K562 (cell line): ENCODE results near the gene TSEN34. TPM values are rescaled to one million over a fixed set of nuclear protein-coding genes. Genes with fewer than 3 reads are reported as not detected.

ENCODE experiments used
- CHAMP1 ChIP-seq: fragments of 450-650 bp; IDR thresholded peaks from 2 replicates; pipeline ENCODE4 v1.6.1; 2016; ENCODE audit warnings: mild to moderate bottlenecking
- CXXC5 ChIP-seq: fragments of 250-450 bp; sonication (Bioruptor Pico); IDR thresholded peaks from 2 replicates; pipeline ENCODE4 v1.8.0; 2022; ENCODE audit warnings: inconsistent platforms, mild to moderate bottlenecking, moderate library complexity
- FOXO4 ChIP-seq: fragments of 450-650 bp; formaldehyde crosslinking; IDR thresholded peaks from 2 replicates; pipeline ENCODE4 v1.4.0; 2020; ENCODE audit warnings: mild to moderate bottlenecking, moderate library complexity
- GTF3C2 ChIP-seq: IDR thresholded peaks from 3 replicates; pipeline ENCODE4 v1.6.1; 2011; ENCODE audit warnings: borderline replicate concordance, mild to moderate bottlenecking, moderate library complexity; ENCODE audit not compliant: insufficient read length; ENCODE audit errors: extremely low read depth
- KAT7 ChIP-seq: sonication (generic); formaldehyde crosslinking; IDR thresholded peaks from 2 replicates; pipeline ENCODE4 v1.8.0; 2022; ENCODE audit warnings: missing genetic modification reagents, mild to moderate bottlenecking, borderline replicate concordance
- NFIC ChIP-seq: fragments of 450-650 bp; IDR thresholded peaks from 2 replicates; pipeline ENCODE4 v1.6.1; 2017; ENCODE audit warnings: mild to moderate bottlenecking, inconsistent platforms
- NFYB ChIP-seq: IDR thresholded peaks from 2 replicates; pipeline ENCODE4 v1.6.1; 2011; ENCODE audit warnings: mild to moderate bottlenecking, moderate library complexity; ENCODE audit not compliant: insufficient read length; ENCODE audit errors: extremely low read depth
- PTRF ChIP-seq: fragments of 450-650 bp; IDR thresholded peaks from 2 replicates; pipeline ENCODE4 v1.6.1; 2016; ENCODE audit warnings: mild to moderate bottlenecking, missing genetic modification characterization, missing compliant biosample characterization
- STAT5B ChIP-seq: fragments of 250-450 bp; sonication (Bioruptor Pico); IDR thresholded peaks from 2 replicates; pipeline ENCODE4 v1.8.0; 2021; ENCODE audit warnings: mild to moderate bottlenecking, inconsistent platforms
- TEAD2 ChIP-seq: fragments of 450-650 bp; IDR thresholded peaks from 2 replicates; pipeline ENCODE4 v1.6.1; 2016; ENCODE audit warnings: missing genetic modification characterization, control low read depth, missing compliant biosample characterization
- TRIM24 ChIP-seq, 2 experiments: fragments of 450-650 bp; IDR thresholded peaks; 2 replicates each; pipeline ENCODE4 v1.6.1; 2016
- ZEB2 ChIP-seq: fragments of 450-650 bp; IDR thresholded peaks from 2 replicates; pipeline ENCODE4 v1.6.1; 2016
- ZFP30 ChIP-seq: fragments of 250-450 bp; sonication (Bioruptor Pico); IDR thresholded peaks from 2 replicates; pipeline ENCODE4 v1.8.0; 2022; ENCODE audit warnings: moderate library complexity, mild to moderate bottlenecking, inconsistent platforms, borderline replicate concordance
- ZNF212 ChIP-seq: fragments of 450-650 bp; formaldehyde crosslinking; IDR thresholded peaks from 2 replicates; pipeline ENCODE4 v1.4.0; 2020; ENCODE audit warnings: mild to moderate bottlenecking
- polyA plus RNA-seq, 8 experiments: library from polyadenylated mRNA; depleted of rRNA in 4 of 8; stranded (reverse) in 5 of 8; unstranded in 3 of 8; fragments of >200 nt; fragmentation: Nextera tagmentation in 2 of 8; fragmentation: Illumina TruSeq in 1 of 8; extraction: Ambion mirVana in 2 of 8; extraction: Trizol in 1 of 8; gene quantifications; 2 replicates each; pipeline versions ENCODE4 v1.2.1 to v1.2.3, GENCODE V29; 2011 to 2014; ENCODE audit warnings: inconsistent platforms in 1 of 8, missing spikeins in 1 of 8
- total RNA-seq, 7 experiments: library from RNA; depleted of rRNA in 6 of 7; stranded (reverse); fragments of >200 nt in 6 of 7; fragmentation: Illumina TruSeq in 2 of 7; extraction: Trizol in 2 of 7; gene quantifications; 2 replicates each; pipeline versions ENCODE4 v1.2.1 to v1.2.3, GENCODE V29; 2011 to 2021; ENCODE audit warnings: low replicate concordance in 1 of 7
- TF ChIP-seq, protein P1 (sequence below): fragments of 250-450 bp; sonication (Bioruptor Pico); IDR thresholded peaks from 2 replicates; pipeline ENCODE4 v1.5.0; 2020; ENCODE audit warnings: mild to moderate bottlenecking
- TF ChIP-seq, protein P2 (sequence below): fragments of 250-450 bp; sonication (Bioruptor Pico); IDR thresholded peaks from 2 replicates; pipeline ENCODE4 v1.8.0; 2021; ENCODE audit warnings: moderate library complexity, mild to moderate bottlenecking, inconsistent platforms
- TF ChIP-seq, protein P3 (sequence below): fragments of 450-650 bp; IDR thresholded peaks from 2 replicates; pipeline ENCODE4 v1.6.1; 2017; ENCODE audit warnings: antibody characterized with exemption

TSEN34 gene
- total and polyA plus RNA-seq, 9 of the 15 experiments (the other 6 are each of a cell fraction or from before 2014, with no cell fraction given): 3.1 to 57.6 (median 29.5) TPM

DNA sequence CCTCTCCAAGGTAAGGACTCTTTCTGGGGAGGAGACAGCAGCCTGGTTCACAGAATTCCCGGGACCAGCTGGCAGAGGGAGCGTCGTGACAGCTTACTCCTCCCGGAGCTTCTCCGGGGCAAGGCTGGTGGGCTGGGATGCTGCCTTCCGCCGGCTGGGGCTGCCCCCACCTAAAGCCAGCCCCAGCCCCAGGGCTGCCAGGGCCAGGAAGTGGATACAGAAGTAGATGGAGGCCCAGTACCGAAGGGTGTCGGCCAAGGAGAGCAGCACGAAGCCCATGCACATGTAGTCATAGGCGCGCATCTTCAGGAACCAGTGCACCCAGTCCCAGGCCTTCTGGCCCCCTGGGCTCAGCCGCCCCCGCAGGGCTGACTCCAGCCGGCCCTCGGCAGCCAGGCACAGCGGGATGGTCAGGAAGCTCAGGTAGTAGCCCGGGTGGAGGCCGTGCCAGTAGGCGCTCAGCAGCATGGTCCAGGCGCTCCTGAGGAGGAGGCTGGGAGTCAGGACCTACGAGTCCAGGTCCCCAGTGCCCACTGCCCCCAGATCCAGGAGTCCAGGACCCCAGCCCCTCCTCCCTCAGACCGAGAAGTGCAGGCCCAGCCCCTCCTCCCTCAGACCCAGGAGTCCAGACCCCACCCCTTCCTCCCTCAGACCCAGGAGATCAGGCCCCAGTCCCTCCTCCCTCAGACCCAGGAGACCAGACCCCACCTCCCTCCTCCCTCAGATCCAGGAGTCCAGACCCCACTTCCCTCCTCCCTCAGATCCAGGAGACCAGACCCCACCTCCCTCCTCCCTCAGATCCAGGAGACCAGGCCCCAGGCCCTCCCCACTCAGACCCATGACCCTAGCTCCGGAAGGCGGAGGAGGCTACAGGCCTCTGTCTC, 16.9 kb upstream of the TSEN34 start (continued):
- TF ChIP-seq, protein P1, sequence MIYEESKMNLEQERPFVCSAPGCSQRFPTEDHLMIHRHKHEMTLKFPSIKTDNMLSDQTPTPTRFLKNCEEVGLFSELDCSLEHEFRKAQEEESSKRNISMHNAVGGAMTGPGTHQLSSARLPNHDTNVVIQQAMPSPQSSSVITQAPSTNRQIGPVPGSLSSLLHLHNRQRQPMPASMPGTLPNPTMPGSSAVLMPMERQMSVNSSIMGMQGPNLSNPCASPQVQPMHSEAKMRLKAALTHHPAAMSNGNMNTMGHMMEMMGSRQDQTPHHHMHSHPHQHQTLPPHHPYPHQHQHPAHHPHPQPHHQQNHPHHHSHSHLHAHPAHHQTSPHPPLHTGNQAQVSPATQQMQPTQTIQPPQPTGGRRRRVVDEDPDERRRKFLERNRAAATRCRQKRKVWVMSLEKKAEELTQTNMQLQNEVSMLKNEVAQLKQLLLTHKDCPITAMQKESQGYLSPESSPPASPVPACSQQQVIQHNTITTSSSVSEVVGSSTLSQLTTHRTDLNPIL (CRISPR knock-in tag): no peak
- TF ChIP-seq ZEB2: no peak
- no peak for TF ChIP-seq FOXO4 (CRISPR knock-in tag)
- TF ChIP-seq PTRF (tag): no peak
- TF ChIP-seq CXXC5 (CRISPR knock-in tag): no peak
- TF ChIP-seq NFYB: no peak
- TF ChIP-seq TEAD2 (tag): no peak
- no peak for TF ChIP-seq KAT7 (CRISPR knock-in tag)
- no peak for TF ChIP-seq GTF3C2
- TF ChIP-seq, protein P2, sequence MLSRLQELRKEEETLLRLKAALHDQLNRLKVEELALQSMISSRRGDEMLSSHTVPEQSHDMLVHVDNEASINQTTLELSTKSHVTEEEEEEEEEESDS: no peak
- no peak for TF ChIP-seq TRIM24 (IDR thresholded peaks at IDR 0.05)
- TF ChIP-seq ZFP30 (CRISPR knock-in tag): no peak
- no peak for TF ChIP-seq STAT5B (CRISPR knock-in tag)
- TF ChIP-seq, protein P3, sequence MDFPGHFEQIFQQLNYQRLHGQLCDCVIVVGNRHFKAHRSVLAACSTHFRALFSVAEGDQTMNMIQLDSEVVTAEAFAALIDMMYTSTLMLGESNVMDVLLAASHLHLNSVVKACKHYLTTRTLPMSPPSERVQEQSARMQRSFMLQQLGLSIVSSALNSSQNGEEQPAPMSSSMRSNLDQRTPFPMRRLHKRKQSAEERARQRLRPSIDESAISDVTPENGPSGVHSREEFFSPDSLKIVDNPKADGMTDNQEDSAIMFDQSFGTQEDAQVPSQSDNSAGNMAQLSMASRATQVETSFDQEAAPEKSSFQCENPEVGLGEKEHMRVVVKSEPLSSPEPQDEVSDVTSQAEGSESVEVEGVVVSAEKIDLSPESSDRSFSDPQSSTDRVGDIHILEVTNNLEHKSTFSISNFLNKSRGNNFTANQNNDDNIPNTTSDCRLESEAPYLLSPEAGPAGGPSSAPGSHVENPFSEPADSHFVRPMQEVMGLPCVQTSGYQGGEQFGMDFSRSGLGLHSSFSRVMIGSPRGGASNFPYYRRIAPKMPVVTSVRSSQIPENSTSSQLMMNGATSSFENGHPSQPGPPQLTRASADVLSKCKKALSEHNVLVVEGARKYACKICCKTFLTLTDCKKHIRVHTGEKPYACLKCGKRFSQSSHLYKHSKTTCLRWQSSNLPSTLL: no peak
- no peak for TF ChIP-seq CHAMP1
- no peak for TF ChIP-seq NFIC
- TF ChIP-seq ZNF212 (CRISPR knock-in tag): no peak
